GM18873 (cell line): ENCODE results near the gene MRPS16.

Source experiments
- ATAC-seq: cut with Tn5 transposase; IDR thresholded peaks from one replicate; pipeline ENCODE4 v1.9.1; 2021; ENCODE audit warnings: mild to moderate bottlenecking, moderate library complexity, moderate number of reproducible peaks; ENCODE audit not compliant: unreplicated experiment, low FRiP score

MRPS16 gene

DNA sequence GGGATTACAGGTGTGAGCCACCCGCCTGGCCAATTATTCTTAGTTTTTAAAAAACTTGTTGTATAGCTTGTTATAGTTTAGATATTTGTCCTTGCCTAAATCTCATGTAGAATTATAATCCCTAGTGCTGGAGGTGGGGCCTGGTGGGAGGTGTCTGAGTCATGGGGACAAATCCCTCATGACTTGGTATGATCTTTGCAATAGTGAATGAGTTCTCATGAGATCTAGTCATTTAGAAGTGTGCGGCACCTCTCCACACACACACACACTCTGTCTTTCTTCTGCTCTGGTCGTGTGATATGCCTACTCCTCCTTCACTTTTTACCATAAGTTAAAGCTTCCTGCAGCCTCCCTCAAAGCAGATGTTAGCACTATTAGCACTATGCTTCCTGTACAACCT, 47.4 kb downstream of the MRPS16 start:
- ATAC-seq = no peak
